Pancreas (tissue), 10 donors: ENCODE data around the gene DGKQ. TPM values are rescaled to one million over a fixed set of nuclear protein-coding genes. Genes with fewer than 3 reads are reported as not detected.

Experiments used
- ATAC-seq, 4 donors: fragments of 200-7000 bp; cut with Tn5 transposase; one replicate each; pipeline versions ENCODE4 v1.8.0 to v1.9.1; 2020; ENCODE audit warnings: mild to moderate bottlenecking in 4 of 4, moderate library complexity in 4 of 4
- DNase-seq, 6 donors: peaks; one replicate each; pipeline ENCODE4 v3.0.0-alpha.2; 2020
- FAIRE-seq: peaks from 2 replicates; lab custom pipeline; 2012; peaks lifted over from hg19 to GRCh38; lab: Jason Lieb, UNC
- H3K27ac ChIP-seq, 4 donors: fragments of 200-600 bp; sonication (generic); 1 replicate in 3 of 4; 2 replicates in 1 of 4; pipeline versions ENCODE4 v1.5.0 to v1.8.0; 2020
- H3K27me3 ChIP-seq, 4 donors: fragments of 200-600 bp; one replicate each; pipeline ENCODE4 v1.8.0; 2021
- H3K36me3 ChIP-seq, 3 donors: fragments of 200-600 bp; sonication (generic) in 1 of 3; one replicate each; pipeline versions ENCODE4 v1.5.0 to v1.8.0; 2020 to 2021
- H3K4me1 ChIP-seq, 3 donors: fragments of 200-600 bp; one replicate each; pipeline ENCODE4 v1.8.0; 2021
- H3K4me3 ChIP-seq, 4 donors: fragments of 200-600 bp; sonication (generic) in 2 of 4; one replicate each; pipeline versions ENCODE4 v1.5.0 to v1.8.0; 2020 to 2021
- H3K9me3 ChIP-seq, 4 donors: fragments of 200-600 bp; one replicate each; pipeline ENCODE4 v1.8.0; 2021
- WGBS, 2 donors: extraction: QIAGEN DNeasy Blood & Tissue Kit; methylation state at CpG; one replicate each; pipeline ENCODE4 v1.1.7; 2013; 5-methylcytosine and 5-hydroxymethylcytosine counted together
- intact Hi-C, 3 donors: fragments of 100-400 bp; cut with DNase I; formaldehyde crosslinking; loops; one replicate each; pipeline versions ENCODE4 v1.11.1 to v1.14.2; 2022
- polyA plus RNA-seq, 2 donors: library from polyadenylated mRNA; stranded (reverse); fragments of 200-250 nt; gene quantifications; one replicate each; pipeline ENCODE4 v1.2.3, GENCODE V29; 2013
- total RNA-seq, 6 donors: library from RNA; stranded (reverse); fragmentation: NEBNext Ultra II Directional in 4 of 6; extraction: Animal tissue kit (Norgen Biotek cat#: 25700) in 4 of 6; gene quantifications; one replicate each; pipeline versions ENCODE4 v1.2.1 to v1.2.4, GENCODE V29; 2021 to 2023
- TF ChIP-seq, protein P1 (sequence below), 4 donors: fragments of 200-600 bp; sonication (generic) in 3 of 4; IDR thresholded peaks; one replicate each; pipeline versions ENCODE4 v1.5.0 to v1.8.0; 2021; ENCODE audit warnings: antibody characterized with exemption in 4 of 4
- donor health status: healthy with polysubstance abuse.
- donor health status: DM: no; HTN: no; CAD: no; lungs with moderate emphysema.
- donor health status: DM: no; HTN: no; CAD: no.
- donor health status: control.
- donor health status: control.
- donor health status: Bipolar disorder and iron deficiency.
- donor health status: DM: yes; HTN: yes; CAD: no.
- donor health status: DM: no; HTN: no; CAD: no.
- donor health status: DM: no; HTN: no; CAD: no.
- donor health status: DM: yes; HTN: yes; CAD: no.

DGKQ gene
- total and polyA plus RNA-seq, 8 donors: 5.7 to 11.7 (median 9.0) TPM

DNA sequence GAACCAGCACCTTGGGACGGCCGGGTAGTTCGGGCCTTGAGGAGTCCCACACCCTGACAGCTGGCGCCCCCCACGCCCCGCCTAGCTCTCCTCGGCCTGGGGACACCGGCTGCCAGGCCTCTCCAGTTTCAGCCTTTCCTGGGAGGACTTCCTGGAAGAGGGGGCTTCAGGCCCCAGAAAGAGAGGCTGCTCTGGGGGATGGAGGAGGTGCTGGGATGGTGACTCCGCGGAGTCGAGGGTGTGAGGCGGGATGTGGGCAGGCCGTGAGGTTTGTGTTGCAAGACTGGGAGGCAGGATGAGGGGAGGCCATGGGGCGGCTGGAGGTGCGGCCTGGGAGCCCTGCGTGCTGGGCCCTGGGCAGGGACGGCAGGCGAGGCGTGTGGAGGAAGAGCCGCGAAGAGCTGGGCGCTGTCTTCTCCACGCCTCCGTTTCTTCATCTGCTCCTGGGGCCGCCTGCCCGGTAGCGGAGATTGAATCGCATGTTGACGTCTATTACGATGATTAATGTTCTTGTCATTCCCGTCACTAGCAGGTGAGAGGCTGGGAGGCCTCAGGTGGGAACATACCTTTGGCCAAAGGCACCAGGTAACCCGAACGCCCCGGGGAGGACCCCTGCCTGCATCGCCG lies 37.1 kb upstream of the DGKQ start:
- peaks cover 7 to 9% (median 7%) of the 10 kb centered on the region in 3 donors for H3K4me1 ChIP-seq
- FAIRE-seq (no peak), ATAC-seq (peak; percentile 37 to 47 (median 40)), DNase-seq (peak in 4 of 6 donors; percentile 60 to 73 (median 68))
- intact Hi-C loops: no loop called here
- H3K9me3 ChIP-seq: no peaks in the 10 kb centered on the region
- no peaks in the 10 kb centered on the region for H3K36me3 ChIP-seq
- peak overlapping the region; percentile 21 to 79 (median 49) for H3K4me3 ChIP-seq
- TF ChIP-seq, protein P1, sequence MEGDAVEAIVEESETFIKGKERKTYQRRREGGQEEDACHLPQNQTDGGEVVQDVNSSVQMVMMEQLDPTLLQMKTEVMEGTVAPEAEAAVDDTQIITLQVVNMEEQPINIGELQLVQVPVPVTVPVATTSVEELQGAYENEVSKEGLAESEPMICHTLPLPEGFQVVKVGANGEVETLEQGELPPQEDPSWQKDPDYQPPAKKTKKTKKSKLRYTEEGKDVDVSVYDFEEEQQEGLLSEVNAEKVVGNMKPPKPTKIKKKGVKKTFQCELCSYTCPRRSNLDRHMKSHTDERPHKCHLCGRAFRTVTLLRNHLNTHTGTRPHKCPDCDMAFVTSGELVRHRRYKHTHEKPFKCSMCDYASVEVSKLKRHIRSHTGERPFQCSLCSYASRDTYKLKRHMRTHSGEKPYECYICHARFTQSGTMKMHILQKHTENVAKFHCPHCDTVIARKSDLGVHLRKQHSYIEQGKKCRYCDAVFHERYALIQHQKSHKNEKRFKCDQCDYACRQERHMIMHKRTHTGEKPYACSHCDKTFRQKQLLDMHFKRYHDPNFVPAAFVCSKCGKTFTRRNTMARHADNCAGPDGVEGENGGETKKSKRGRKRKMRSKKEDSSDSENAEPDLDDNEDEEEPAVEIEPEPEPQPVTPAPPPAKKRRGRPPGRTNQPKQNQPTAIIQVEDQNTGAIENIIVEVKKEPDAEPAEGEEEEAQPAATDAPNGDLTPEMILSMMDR (IDR thresholded peaks at IDR 0.05): no peak
- no peaks in the 10 kb centered on the region for H3K27me3 ChIP-seq
- peak overlapping the region; percentile 72 to 86 (median 79) for H3K27ac ChIP-seq
- 1 to 2% methylated on average over 28 to 36 of the region's 36 CpGs for WGBS, 2 donors

DNA sequence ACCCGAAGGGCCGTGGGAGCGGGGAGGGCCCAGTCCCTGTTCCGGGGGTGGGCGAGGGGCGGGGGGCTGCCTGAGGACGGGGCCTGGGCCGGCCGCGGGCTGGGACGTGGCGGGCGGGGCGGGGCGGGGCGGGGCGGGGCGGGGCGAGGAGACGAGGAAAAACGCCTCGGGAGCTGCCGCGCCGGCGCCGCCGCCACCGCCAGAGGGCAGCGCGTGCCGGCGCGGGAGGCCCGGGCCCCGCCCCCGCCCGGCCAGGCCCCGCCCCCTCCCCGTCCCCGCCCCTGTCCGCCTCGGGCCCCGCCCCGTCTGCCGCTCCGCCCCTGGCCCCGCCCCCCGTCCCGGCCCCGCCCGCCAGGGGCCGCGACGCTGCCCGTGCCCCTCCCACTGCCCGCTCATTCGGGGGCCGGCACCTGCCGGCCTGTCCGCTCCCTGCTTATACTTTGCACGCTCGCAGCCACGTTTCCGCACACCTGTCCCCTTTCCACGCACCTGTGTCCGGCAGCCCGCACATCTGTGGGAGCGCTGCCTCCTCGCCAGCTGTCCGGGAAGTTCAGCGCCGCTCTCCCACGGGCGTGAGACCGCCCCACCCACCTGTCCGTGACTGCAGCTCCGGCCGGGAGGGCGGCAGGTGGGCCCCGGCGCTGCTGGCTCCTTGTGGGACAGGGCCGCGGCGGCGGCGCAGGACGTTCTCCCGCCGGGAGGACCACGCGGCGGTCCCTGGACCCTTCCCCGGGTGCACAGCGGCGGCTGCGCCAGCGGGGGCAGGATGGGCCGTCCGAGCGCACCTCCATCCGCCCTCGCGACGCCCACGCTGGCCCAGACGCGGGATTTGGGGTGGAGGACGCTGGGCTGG lies 36.4 kb upstream of the DGKQ start:
- Histone ChIP-seq H3K36me3 (no peaks in the 10 kb centered on the region), H3K4me3 (peak overlapping the region; percentile 21 to 79 (median 49)), H3K4me1 (peaks cover 7 to 9% (median 7%) of the 10 kb centered on the region in 3 donors), H3K9me3 (no peaks in the 10 kb centered on the region), H3K27ac (peak overlapping the region; percentile 72 to 86 (median 79)), H3K27me3 (no peaks in the 10 kb centered on the region)
- intact Hi-C loops: no loop called here
- TF ChIP-seq, protein P1 (IDR thresholded peaks at IDR 0.05): no peak
- WGBS, 2 donors: 1% methylated on average over 41 to 85 of the region's 109 CpGs
- DNase-seq (peak in 5 of 6 donors; percentile 80 to 94 (median 87)), ATAC-seq (peak; percentile 68 to 79 (median 76)), FAIRE-seq (no peak)

DNA sequence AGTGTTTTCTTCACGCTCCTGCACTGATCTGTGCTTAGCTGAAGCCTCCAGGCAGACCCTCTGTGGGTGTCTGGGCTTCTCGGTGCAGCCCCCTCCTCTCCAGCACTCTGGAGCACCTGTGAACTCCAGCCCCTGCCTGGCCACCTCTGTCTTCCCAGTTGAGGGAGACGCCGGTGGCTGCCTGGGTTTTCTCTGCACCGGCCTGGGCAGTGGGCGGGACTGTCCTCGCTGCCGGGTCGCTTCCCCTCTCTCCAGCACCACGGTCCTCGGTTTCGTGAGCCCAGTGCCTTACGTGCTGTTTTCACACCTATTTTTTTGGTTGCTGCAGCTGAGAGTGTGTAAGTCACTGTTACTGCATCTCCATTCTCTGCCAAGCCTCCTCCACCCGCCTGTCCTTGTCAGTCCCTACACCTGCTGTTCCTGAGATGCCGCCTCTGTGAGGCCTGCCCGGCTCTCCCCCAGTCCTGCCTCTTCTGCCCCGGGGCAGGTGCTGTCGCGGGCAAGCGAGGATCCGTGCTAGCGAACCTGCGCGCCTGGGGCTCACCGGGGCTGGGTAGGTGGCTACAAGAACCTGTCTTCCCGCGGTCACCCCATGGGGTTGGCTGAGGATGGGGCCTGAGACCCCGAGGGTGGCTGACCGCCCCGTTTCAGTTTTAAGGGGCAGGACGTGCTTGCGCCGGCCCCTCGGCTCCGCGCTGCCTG lies 35.6 kb upstream of the DGKQ start:
- H3K4me3 ChIP-seq: peak overlapping the region; percentile 21 to 52 (median 38)
- no peak for FAIRE-seq
- DNase-seq: peak in 5 of 6 donors; percentile 45 to 76 (median 67)
- intact Hi-C loops: no loop called here
- peaks cover 7 to 9% (median 7%) of the 10 kb centered on the region in 3 donors for H3K4me1 ChIP-seq
- ATAC-seq: no peak
- 4 to 6% methylated on average over 36 of the region's 36 CpGs for WGBS, 2 donors
- TF ChIP-seq, protein P1 (IDR thresholded peaks at IDR 0.05): no peak
- H3K9me3 ChIP-seq: no peaks in the 10 kb centered on the region
- peaks cover 0 to under 1% (median 0%) of the 10 kb centered on the region in 4 donors for H3K27me3 ChIP-seq
- no peak overlapping the region for H3K27ac ChIP-seq
- H3K36me3 ChIP-seq: no peaks in the 10 kb centered on the region

DNA sequence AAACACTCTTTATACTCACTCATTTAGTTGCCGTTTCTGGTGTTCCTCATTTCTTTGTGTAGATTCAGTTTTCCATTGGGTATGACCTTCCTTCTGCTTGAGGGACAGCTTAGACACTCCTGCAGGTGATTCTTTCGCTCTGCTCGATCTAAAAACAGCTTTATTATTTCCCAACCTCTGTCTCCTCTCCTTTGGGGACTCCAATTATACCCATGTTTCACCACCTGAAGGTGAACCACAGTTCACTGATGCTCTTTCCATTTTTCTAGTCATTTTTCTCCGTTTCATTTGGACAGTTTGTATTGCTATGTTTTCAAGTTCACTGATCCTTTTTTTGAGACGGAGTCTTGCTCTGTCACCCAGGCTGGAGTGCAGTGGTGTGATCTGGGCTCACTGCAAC lies 33.5 kb upstream of the DGKQ start:
- intact Hi-C loops: no loop called here
- TF ChIP-seq, protein P1 (IDR thresholded peaks at IDR 0.05): no peak
- no peak for DNase-seq

More for the DNA sequence above, 33.5 kb upstream of the DGKQ start:
- H3K4me3 ChIP-seq: no peak overlapping the region
- H3K36me3 ChIP-seq: no peaks in the 10 kb centered on the region
- H3K9me3 ChIP-seq: no peaks in the 10 kb centered on the region
- no peak for FAIRE-seq
- H3K4me1 ChIP-seq: peaks cover 14 to 20% (median 16%) of the 10 kb centered on the region in 3 donors
- ATAC-seq: no peak
- WGBS, 2 donors: 87% methylated on average over 5 of the region's 5 CpGs
- peaks cover 0 to 14% (median 3%) of the 10 kb centered on the region in 4 donors for H3K27me3 ChIP-seq
- no peak overlapping the region for H3K27ac ChIP-seq
